K562 (cell line): ENCODE results near the gene DNPEP. TPM values are rescaled to one million over a fixed set of nuclear protein-coding genes. Genes with fewer than 3 reads are reported as not detected.
A peak's percentile ranks its signal among the peaks of the same experiment; 100 is the strongest.

ENCODE experiments used
- ATAC-seq: fragments of 200-7000 bp; cut with Tn5 transposase; 3 replicates; pipeline ENCODE4 v1.9.1; 2020; ENCODE audit warnings: moderate library complexity
- BruUV-seq: library from RNA; stranded (reverse); fragments of 400-500 nt; replicated peaks from 2 replicates; lab custom pipeline; 2021; lab: Mats Ljungman, UMichigan
- CTCF ChIA-PET: fragments of 300-600 bp; formaldehyde crosslinking; extraction: SDS; loops from one replicate; lab custom pipeline; 2021; ENCODE audit warnings: low intra/inter-chr PET ratio; lab: Yijun Ruan, JAX
- POLR2A ChIA-PET: fragments of 300-600, 350-650 bp; sonication (Branson Sonifier 250); formaldehyde crosslinking; extraction: SDS; loops from one replicate; lab custom pipeline; 2021; ENCODE audit warnings: antibody characterized with exemption, inconsistent platforms; lab: Yijun Ruan, JAX
- DNase-seq, 4 experiments: peaks; one replicate each; pipeline versions ENCODE4 v3.0.0 to v3.0.0-alpha.2; 2011 to 2018; ENCODE audit warnings: low spot score in 3 of 4, mixed read lengths in 3 of 4; ENCODE audit errors: extremely low read depth in 1 of 4
- FAIRE-seq: peaks from 2 replicates; lab custom pipeline; 2011; peaks lifted over from hg19 to GRCh38; lab: Jason Lieb, UNC
- H2AFZ ChIP-seq: 2 replicates; pipeline ENCODE4 v1.6.0; 2011; ENCODE audit warnings: low read depth, low read length, control low read depth, inconsistent platforms
- H3K27ac ChIP-seq: fragments of 200-600 bp; 3 replicates; pipeline ENCODE4 v1.8.0; 2011; ENCODE audit warnings: low read depth, mild to moderate bottlenecking, control low read depth, inconsistent platforms, low read length, moderate library complexity, mixed read lengths; ENCODE audit errors: extremely low read depth
- H3K27me3 ChIP-seq, 2 experiments: fragments of 300-600 bp in 1 of 2; 2 replicates in 1 of 2; 3 replicates in 1 of 2; pipeline versions ENCODE4 v1.6.0 to v1.8.0; 2011; ENCODE audit warnings: inconsistent platforms in 2 of 2, low read length in 2 of 2, mild to moderate bottlenecking in 1 of 2, mixed read lengths in 1 of 2, moderate library complexity in 1 of 2; ENCODE audit not compliant: control insufficient read depth in 2 of 2, insufficient read depth in 2 of 2
- H3K36me3 ChIP-seq: fragments of 300-600 bp; 3 replicates; pipeline ENCODE4 v1.8.0; 2011; ENCODE audit warnings: mild to moderate bottlenecking, low read length, inconsistent platforms; ENCODE audit not compliant: control insufficient read depth, insufficient read depth
- H3K4me1 ChIP-seq, 2 experiments: fragments of 200-600 bp in 1 of 2; replicated peaks in 1 of 2; 2 replicates in 1 of 2; 3 replicates in 1 of 2; pipeline versions ENCODE4 v1.5.1 to v1.8.0; 2011; ENCODE audit warnings: inconsistent platforms in 2 of 2, low read length in 2 of 2, mild to moderate bottlenecking in 1 of 2, mixed read lengths in 1 of 2, moderate library complexity in 1 of 2; ENCODE audit not compliant: control insufficient read depth in 2 of 2, insufficient read depth in 2 of 2
- H3K4me2 ChIP-seq: 2 replicates; pipeline ENCODE4 v1.6.1; 2011; ENCODE audit warnings: low read length, control low read depth, inconsistent platforms, mixed read lengths; ENCODE audit not compliant: insufficient read depth
- H3K4me3 ChIP-seq: fragments of 200-600 bp; sonication (generic), shearing (Covaris generic); 2 replicates; pipeline ENCODE4 v1.5.1; 2016; ENCODE audit warnings: control low read depth, inconsistent platforms
- H3K79me2 ChIP-seq: fragments of 200-600 bp; 3 replicates; pipeline ENCODE4 v1.8.0; 2011; ENCODE audit warnings: low read length, inconsistent platforms; ENCODE audit not compliant: control insufficient read depth, insufficient read depth
- H3K9ac ChIP-seq, 2 experiments: 2 replicates each; pipeline versions ENCODE4 v1.6.0 to v1.6.1; 2011; ENCODE audit warnings: low read depth in 2 of 2, low read length in 2 of 2, control low read depth in 1 of 2, inconsistent platforms in 1 of 2, mild to moderate bottlenecking in 1 of 2, mixed read lengths in 1 of 2; ENCODE audit not compliant: insufficient read depth in 1 of 2
- H3K9me1 ChIP-seq: one replicate; pipeline ENCODE4 v1.6.0; 2011; ENCODE audit warnings: inconsistent platforms, mild to moderate bottlenecking, low read length, moderate library complexity; ENCODE audit not compliant: control insufficient read depth, insufficient read depth
- H3K9me3 ChIP-seq: replicated peaks from 2 replicates; pipeline ENCODE4 v1.5.1; 2011; ENCODE audit warnings: low read depth, low read length, inconsistent platforms; ENCODE audit not compliant: control insufficient read depth, insufficient read depth
- H4K20me1 ChIP-seq: replicated peaks from 2 replicates; pipeline ENCODE4 v1.6.1; 2011; ENCODE audit warnings: low read length, inconsistent platforms, mixed read lengths; ENCODE audit not compliant: control insufficient read depth, insufficient read depth
- ELF1 ChIP-seq: fragments of 200-800 bp; sonication (Bioruptor generic); IDR thresholded peaks from 2 replicates; pipeline ENCODE4 v1.6.1; 2016; ENCODE audit warnings: missing genetic modification characterization, missing compliant biosample characterization
- KAT7 ChIP-seq: sonication (generic); formaldehyde crosslinking; IDR thresholded peaks from 2 replicates; pipeline ENCODE4 v1.8.0; 2022; ENCODE audit warnings: missing genetic modification reagents, mild to moderate bottlenecking, borderline replicate concordance
- NFIC ChIP-seq: fragments of 450-650 bp; IDR thresholded peaks from 2 replicates; pipeline ENCODE4 v1.6.1; 2017; ENCODE audit warnings: mild to moderate bottlenecking, inconsistent platforms
- RBM25 ChIP-seq: fragments of 200-400 bp; formaldehyde crosslinking; IDR thresholded peaks from 2 replicates; pipeline ENCODE4 v1.6.1; 2018; ENCODE audit warnings: low read length, low read depth, moderate library complexity; ENCODE audit not compliant: severe bottlenecking
- SMAD1 ChIP-seq: fragments of 150-350 bp; IDR thresholded peaks from 2 replicates; pipeline ENCODE4 v1.6.1; 2014; ENCODE audit warnings: low read length, low read depth; ENCODE audit not compliant: partially characterized antibody
- ZNF197 ChIP-seq: fragments of 200-800 bp; sonication (Bioruptor generic); IDR thresholded peaks from 2 replicates; pipeline ENCODE4 v1.6.1; 2016; ENCODE audit warnings: low read depth, missing genetic modification characterization, missing compliant biosample characterization
- ZNF316 ChIP-seq: fragments of 450-650 bp; IDR thresholded peaks from 2 replicates; pipeline ENCODE4 v1.6.1; 2016
- WGBS: fragments of 100-300 bp; shearing (Covaris generic); methylation state at CpG from one replicate; pipeline ENCODE4 v1.1.6; 2016; ENCODE audit warnings: low coverage, mixed read lengths; ENCODE audit not compliant: insufficient coverage; ENCODE audit errors: missing lambda C conversion rate; 5-methylcytosine and 5-hydroxymethylcytosine counted together
- in situ Hi-C: fragments of 300-500 bp; cut with MboI; formaldehyde crosslinking; loops from 4 replicates; pipeline ENCODE4 v1.15.0; 2018; ENCODE audit warnings: inconsistent platforms, mixed read lengths
- intact Hi-C: fragments of 100-400 bp; cut with micrococcal nuclease; formaldehyde crosslinking; loops from 2 replicates; pipeline ENCODE4 v1.14.2; 2022
- polyA plus RNA-seq, 8 experiments: library from polyadenylated mRNA; depleted of rRNA in 4 of 8; stranded (reverse) in 5 of 8; unstranded in 3 of 8; fragments of >200 nt; fragmentation: Nextera tagmentation in 2 of 8; fragmentation: Illumina TruSeq in 1 of 8; extraction: Ambion mirVana in 2 of 8; extraction: Trizol in 1 of 8; gene quantifications; 2 replicates each; pipeline versions ENCODE4 v1.2.1 to v1.2.3, GENCODE V29; 2011 to 2014; ENCODE audit warnings: inconsistent platforms in 1 of 8, missing spikeins in 1 of 8
- total RNA-seq, 7 experiments: library from RNA; depleted of rRNA in 6 of 7; stranded (reverse); fragments of >200 nt in 6 of 7; fragmentation: Illumina TruSeq in 2 of 7; extraction: Trizol in 2 of 7; gene quantifications; 2 replicates each; pipeline versions ENCODE4 v1.2.1 to v1.2.3, GENCODE V29; 2011 to 2021; ENCODE audit warnings: low replicate concordance in 1 of 7
- TF ChIP-seq, protein P1 (sequence below), 2 experiments: fragments of 450-650 bp in 1 of 2; IDR thresholded peaks; 2 replicates each; pipeline ENCODE4 v1.6.1; 2011 to 2017; ENCODE audit warnings: low read depth in 2 of 2, antibody characterized with exemption in 1 of 2, borderline replicate concordance in 1 of 2, low read length in 1 of 2, mild to moderate bottlenecking in 1 of 2, mixed read lengths in 1 of 2; ENCODE audit not compliant: control insufficient read depth in 1 of 2

Gene DNPEP
- total and polyA plus RNA-seq, 9 of the 15 experiments (the other 6 are each of a cell fraction or from before 2014, with no cell fraction given), result 34.6 to 71.4 (median 45.5) TPM

DNA sequence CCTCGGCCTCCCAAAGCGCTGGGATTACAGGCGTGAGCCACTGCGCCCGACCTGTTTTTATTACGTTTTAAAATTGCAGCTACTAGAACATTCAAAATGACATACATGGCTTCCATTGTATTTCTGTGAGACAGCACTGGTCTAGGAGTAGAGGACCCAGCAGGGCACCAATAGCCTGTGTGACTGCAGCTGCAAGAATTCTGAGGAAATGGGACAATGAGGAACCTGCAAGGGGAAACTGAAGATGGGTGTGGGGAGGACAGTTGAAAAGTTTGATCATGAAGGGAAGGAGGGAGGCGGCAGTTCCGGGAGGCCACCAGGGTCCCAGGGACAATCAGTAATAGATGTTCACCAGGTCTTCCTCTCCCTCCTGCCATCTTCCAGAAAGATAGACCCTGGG is 13.9 kb upstream of the DNPEP start (continued):
- TF ChIP-seq, protein P1, sequence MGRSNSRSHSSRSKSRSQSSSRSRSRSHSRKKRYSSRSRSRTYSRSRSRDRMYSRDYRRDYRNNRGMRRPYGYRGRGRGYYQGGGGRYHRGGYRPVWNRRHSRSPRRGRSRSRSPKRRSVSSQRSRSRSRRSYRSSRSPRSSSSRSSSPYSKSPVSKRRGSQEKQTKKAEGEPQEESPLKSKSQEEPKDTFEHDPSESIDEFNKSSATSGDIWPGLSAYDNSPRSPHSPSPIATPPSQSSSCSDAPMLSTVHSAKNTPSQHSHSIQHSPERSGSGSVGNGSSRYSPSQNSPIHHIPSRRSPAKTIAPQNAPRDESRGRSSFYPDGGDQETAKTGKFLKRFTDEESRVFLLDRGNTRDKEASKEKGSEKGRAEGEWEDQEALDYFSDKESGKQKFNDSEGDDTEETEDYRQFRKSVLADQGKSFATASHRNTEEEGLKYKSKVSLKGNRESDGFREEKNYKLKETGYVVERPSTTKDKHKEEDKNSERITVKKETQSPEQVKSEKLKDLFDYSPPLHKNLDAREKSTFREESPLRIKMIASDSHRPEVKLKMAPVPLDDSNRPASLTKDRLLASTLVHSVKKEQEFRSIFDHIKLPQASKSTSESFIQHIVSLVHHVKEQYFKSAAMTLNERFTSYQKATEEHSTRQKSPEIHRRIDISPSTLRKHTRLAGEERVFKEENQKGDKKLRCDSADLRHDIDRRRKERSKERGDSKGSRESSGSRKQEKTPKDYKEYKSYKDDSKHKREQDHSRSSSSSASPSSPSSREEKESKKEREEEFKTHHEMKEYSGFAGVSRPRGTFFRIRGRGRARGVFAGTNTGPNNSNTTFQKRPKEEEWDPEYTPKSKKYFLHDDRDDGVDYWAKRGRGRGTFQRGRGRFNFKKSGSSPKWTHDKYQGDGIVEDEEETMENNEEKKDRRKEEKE (IDR thresholded peaks at IDR 0.05; ENCODE audit: borderline replicate concordance in 1 of 2, control insufficient read depth in 1 of 2, low read depth in 2 of 2, low read length in 1 of 2), result no peak
- TF ChIP-seq ELF1 (tag) (no peak), ZNF197 (CRISPR knock-in tag) (no peak)

DNA sequence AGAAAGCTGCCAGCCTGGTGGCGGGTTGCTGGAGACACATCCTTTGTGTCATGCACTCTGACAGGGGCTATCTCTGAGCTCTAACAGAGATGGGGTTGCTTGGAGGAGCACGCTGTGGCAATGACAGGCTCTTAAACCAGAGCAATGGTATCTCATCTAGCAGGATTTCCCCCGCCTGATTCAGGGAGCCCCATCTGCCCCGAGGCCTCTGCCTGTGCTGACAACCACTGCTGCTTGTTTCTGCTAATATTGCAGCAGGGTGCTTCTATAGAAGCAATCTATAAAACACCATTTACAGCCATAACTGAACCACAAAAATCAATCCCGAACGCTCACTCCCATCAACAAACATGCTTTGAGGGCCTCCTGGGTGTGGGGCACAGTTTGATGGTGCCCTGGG is 12.8 kb upstream of the DNPEP start:
- DNase-seq (no peak), ATAC-seq (no peak), FAIRE-seq (no peak)
- Histone ChIP-seq H3K27me3 (no peaks in the 10 kb centered on the region), H3K27ac (no peak overlapping the region), H3K9me1 (no peaks in the 10 kb centered on the region), H3K4me3 (no peak overlapping the region), H2AFZ (0 out of 2 replicates have a peak overlapping the region, but pooled peaks have one; percentile 45), H3K79me2 (no peaks in the 10 kb centered on the region), H3K9ac (no peak overlapping the region; a peak in 1 of 4 replicates), H3K36me3 (no peaks in the 10 kb centered on the region), H3K4me2 (no peak overlapping the region), H3K9me3 (no peaks in the 10 kb centered on the region), H4K20me1 (no peaks in the 10 kb centered on the region), H3K4me1 (peaks cover 8 to 10% of the 10 kb centered on the region in 2 experiments)
- no TSS peak for BruUV-seq
- in situ Hi-C loops (loop anchor here (5.0 kb wide), 1 partner anchor 37 kb away; no protein-coding TSS in a partner anchor), intact Hi-C loops (loop anchor here (5.0 kb wide), 2 partner anchors 77 to 242 kb away; no protein-coding TSS in a partner anchor)
- POLR2A ChIA-PET, result interaction anchor here (0.6 to 0.8 kb wide), 2 partner anchors 11 to 100 kb away, joined by 3 to 5 read pairs; no protein-coding TSS in a partner anchor
- CTCF ChIA-PET, result no interaction called here
- TF ChIP-seq ZNF316, result no peak
- no peak for TF ChIP-seq KAT7 (CRISPR knock-in tag)
- TF ChIP-seq RBM25, result no peak
- no peak for TF ChIP-seq NFIC
- TF ChIP-seq SMAD1, result no peak
- WGBS, result 27% methylated on average over 6 of the region's 6 CpGs
